ENCODE data around the gene SPECC1.
A peak's percentile ranks its signal among the peaks of the same experiment; 100 is the strongest.

SPECC1 gene

GRCh38 chr17:20122254-20122879, 113.2 kb downstream of the SPECC1 start:
- peaks cover 0 to 24% (median 11%) of the 10 kb centered on the region in 5 donors for H3K4me1 ChIP-seq (ENCODE audit: control insufficient read depth in 5 of 5, insufficient read depth in 5 of 5, low read length in 5 of 5)
- H3K27me3 ChIP-seq (ENCODE audit: control insufficient read depth in 5 of 5, insufficient read depth in 4 of 5, low read length in 5 of 5), result no peaks in the 10 kb centered on the region
- H3K4me3 ChIP-seq (ENCODE audit: low read depth in 1 of 5, low read length in 5 of 5), result no peak overlapping the region
- H3K36me3 ChIP-seq (ENCODE audit: control insufficient read depth in 5 of 5, insufficient read depth in 5 of 5, low read length in 5 of 5), result peaks cover 0 to 4% (median 0%) of the 10 kb centered on the region in 5 donors
- H3K9me3 ChIP-seq (ENCODE audit: control insufficient read depth in 5 of 5, low read length in 5 of 5), result no peaks in the 10 kb centered on the region
- peak overlapping the region in 1 of 5 donors; percentile 4 for H3K9ac ChIP-seq (ENCODE audit: low read length in 5 of 5)
- H3K27ac ChIP-seq (ENCODE audit: low read depth, low read length), result no peak overlapping the region

GRCh38 chr17:20123209-20123608, 114.0 kb downstream of the SPECC1 start:
- H3K9me3 ChIP-seq (ENCODE audit: control insufficient read depth in 5 of 5, low read length in 5 of 5), result no peaks in the 10 kb centered on the region
- no peak overlapping the region for H3K9ac ChIP-seq (ENCODE audit: low read length in 5 of 5)
- peaks cover 0 to 4% (median 0%) of the 10 kb centered on the region in 5 donors for H3K36me3 ChIP-seq (ENCODE audit: control insufficient read depth in 5 of 5, insufficient read depth in 5 of 5, low read length in 5 of 5)
- no peak overlapping the region for H3K27ac ChIP-seq (ENCODE audit: low read depth, low read length)
- no peak overlapping the region for H3K4me3 ChIP-seq (ENCODE audit: low read depth in 1 of 5, low read length in 5 of 5)
- H3K27me3 ChIP-seq (ENCODE audit: control insufficient read depth in 5 of 5, insufficient read depth in 4 of 5, low read length in 5 of 5), result no peaks in the 10 kb centered on the region
- peaks cover 0 to 24% (median 11%) of the 10 kb centered on the region in 5 donors for H3K4me1 ChIP-seq (ENCODE audit: control insufficient read depth in 5 of 5, insufficient read depth in 5 of 5, low read length in 5 of 5)

GRCh38 chr17:20125724-20126123, 116.6 kb downstream of the SPECC1 start:
- no peaks in the 10 kb centered on the region for H3K27me3 ChIP-seq (ENCODE audit: control insufficient read depth in 5 of 5, insufficient read depth in 4 of 5, low read length in 5 of 5)
- H3K27ac ChIP-seq (ENCODE audit: low read depth, low read length), result no peak overlapping the region
- H3K4me3 ChIP-seq (ENCODE audit: low read depth in 1 of 5, low read length in 5 of 5), result no peak overlapping the region
- no peak overlapping the region for H3K9ac ChIP-seq (ENCODE audit: low read length in 5 of 5)
- no peaks in the 10 kb centered on the region for H3K9me3 ChIP-seq (ENCODE audit: control insufficient read depth in 5 of 5, low read length in 5 of 5)
- peaks cover 0 to 23% (median 11%) of the 10 kb centered on the region in 5 donors for H3K4me1 ChIP-seq (ENCODE audit: control insufficient read depth in 5 of 5, insufficient read depth in 5 of 5, low read length in 5 of 5)
- H3K36me3 ChIP-seq (ENCODE audit: control insufficient read depth in 5 of 5, insufficient read depth in 5 of 5, low read length in 5 of 5), result peaks cover 0 to 4% (median 0%) of the 10 kb centered on the region in 5 donors

- H3K9ac ChIP-seq (ENCODE audit: low read length in 5 of 5), result no peak overlapping the region
Observed at GRCh38 chr17:20127360-20128035, 118.3 kb downstream of the SPECC1 start.

GRCh38 chr17:20128036-20128667, 119.0 kb downstream of the SPECC1 start:
- Histone ChIP-seq H3K4me1 (ENCODE audit: control insufficient read depth in 5 of 5, insufficient read depth in 5 of 5, low read length in 5 of 5) (peaks cover 0 to 10% (median 3%) of the 10 kb centered on the region in 5 donors), H3K9ac (ENCODE audit: low read length in 5 of 5) (no peak overlapping the region), H3K4me3 (ENCODE audit: low read depth in 1 of 5, low read length in 5 of 5) (no peak overlapping the region), H3K27ac (ENCODE audit: low read depth, low read length) (no peak overlapping the region), H3K27me3 (ENCODE audit: control insufficient read depth in 5 of 5, insufficient read depth in 4 of 5, low read length in 5 of 5) (no peaks in the 10 kb centered on the region), H3K9me3 (ENCODE audit: control insufficient read depth in 5 of 5, low read length in 5 of 5) (peaks cover 0 to 4% (median 0%) of the 10 kb centered on the region in 5 donors), H3K36me3 (ENCODE audit: control insufficient read depth in 5 of 5, insufficient read depth in 5 of 5, low read length in 5 of 5) (peaks cover 0 to 4% (median 3%) of the 10 kb centered on the region in 5 donors)

More at GRCh38 chr17:20127360-20128035, 118.3 kb downstream of the SPECC1 start:
- peaks cover 0 to 4% (median 0%) of the 10 kb centered on the region in 5 donors for H3K9me3 ChIP-seq (ENCODE audit: control insufficient read depth in 5 of 5, low read length in 5 of 5)
- no peaks in the 10 kb centered on the region for H3K27me3 ChIP-seq (ENCODE audit: control insufficient read depth in 5 of 5, insufficient read depth in 4 of 5, low read length in 5 of 5)
- peaks cover 0 to 4% (median 3%) of the 10 kb centered on the region in 5 donors for H3K36me3 ChIP-seq (ENCODE audit: control insufficient read depth in 5 of 5, insufficient read depth in 5 of 5, low read length in 5 of 5)
- no peak overlapping the region for H3K27ac ChIP-seq (ENCODE audit: low read depth, low read length)
- H3K4me3 ChIP-seq (ENCODE audit: low read depth in 1 of 5, low read length in 5 of 5), result no peak overlapping the region
- H3K4me1 ChIP-seq (ENCODE audit: control insufficient read depth in 5 of 5, insufficient read depth in 5 of 5, low read length in 5 of 5), result peaks cover 0 to 12% (median 4%) of the 10 kb centered on the region in 5 donors

GRCh38 chr17:20133517-20133916, 124.4 kb downstream of the SPECC1 start:
- H3K9me3 ChIP-seq (ENCODE audit: control insufficient read depth in 5 of 5, low read length in 5 of 5), result peaks cover 0 to 4% (median 0%) of the 10 kb centered on the region in 5 donors

GRCh38 chr17:20141198-20141972, 132.2 kb downstream of the SPECC1 start:
- no peak overlapping the region for H3K27ac ChIP-seq (ENCODE audit: low read depth, low read length)
- H3K4me1 ChIP-seq (ENCODE audit: control insufficient read depth in 5 of 5, insufficient read depth in 5 of 5, low read length in 5 of 5), result peaks cover 0 to 4% (median 0%) of the 10 kb centered on the region in 5 donors
- H3K36me3 ChIP-seq (ENCODE audit: control insufficient read depth in 5 of 5, insufficient read depth in 5 of 5, low read length in 5 of 5), result peaks cover 0 to 5% (median 0%) of the 10 kb centered on the region in 5 donors
- no peaks in the 10 kb centered on the region for H3K27me3 ChIP-seq (ENCODE audit: control insufficient read depth in 5 of 5, insufficient read depth in 4 of 5, low read length in 5 of 5)
- no peak overlapping the region for H3K4me3 ChIP-seq (ENCODE audit: low read depth in 1 of 5, low read length in 5 of 5)
- no peaks in the 10 kb centered on the region for H3K9me3 ChIP-seq (ENCODE audit: control insufficient read depth in 5 of 5, low read length in 5 of 5)
- peak overlapping the region in 1 of 5 donors; percentile 17 for H3K9ac ChIP-seq (ENCODE audit: low read length in 5 of 5)

More at GRCh38 chr17:20133517-20133916, 124.4 kb downstream of the SPECC1 start:
- Histone ChIP-seq H3K27ac (ENCODE audit: low read depth, low read length) (no peak overlapping the region), H3K4me3 (ENCODE audit: low read depth in 1 of 5, low read length in 5 of 5) (no peak overlapping the region), H3K4me1 (ENCODE audit: control insufficient read depth in 5 of 5, insufficient read depth in 5 of 5, low read length in 5 of 5) (no peaks in the 10 kb centered on the region), H3K27me3 (ENCODE audit: control insufficient read depth in 5 of 5, insufficient read depth in 4 of 5, low read length in 5 of 5) (no peaks in the 10 kb centered on the region), H3K9ac (ENCODE audit: low read length in 5 of 5) (no peak overlapping the region), H3K36me3 (ENCODE audit: control insufficient read depth in 5 of 5, insufficient read depth in 5 of 5, low read length in 5 of 5) (peaks cover 0 to 8% (median 4%) of the 10 kb centered on the region in 5 donors)

GRCh38 chr17:20142268-20142667, 133.1 kb downstream of the SPECC1 start:
- peaks cover 0 to 5% (median 0%) of the 10 kb centered on the region in 5 donors for H3K36me3 ChIP-seq (ENCODE audit: control insufficient read depth in 5 of 5, insufficient read depth in 5 of 5, low read length in 5 of 5)
- H3K4me3 ChIP-seq (ENCODE audit: low read depth in 1 of 5, low read length in 5 of 5), result no peak overlapping the region
- H3K9ac ChIP-seq (ENCODE audit: low read length in 5 of 5), result no peak overlapping the region
- H3K27me3 ChIP-seq (ENCODE audit: control insufficient read depth in 5 of 5, insufficient read depth in 4 of 5, low read length in 5 of 5), result no peaks in the 10 kb centered on the region
- H3K4me1 ChIP-seq (ENCODE audit: control insufficient read depth in 5 of 5, insufficient read depth in 5 of 5, low read length in 5 of 5), result peaks cover 0 to 4% (median 0%) of the 10 kb centered on the region in 5 donors
- no peaks in the 10 kb centered on the region for H3K9me3 ChIP-seq (ENCODE audit: control insufficient read depth in 5 of 5, low read length in 5 of 5)
- no peak overlapping the region for H3K27ac ChIP-seq (ENCODE audit: low read depth, low read length)

GRCh38 chr17:20143740-20144139, 134.6 kb downstream of the SPECC1 start:
- peaks cover 0 to 4% (median 0%) of the 10 kb centered on the region in 5 donors for H3K4me1 ChIP-seq (ENCODE audit: control insufficient read depth in 5 of 5, insufficient read depth in 5 of 5, low read length in 5 of 5)
- no peak overlapping the region for H3K27ac ChIP-seq (ENCODE audit: low read depth, low read length)
- H3K9me3 ChIP-seq (ENCODE audit: control insufficient read depth in 5 of 5, low read length in 5 of 5), result no peaks in the 10 kb centered on the region
- no peak overlapping the region for H3K4me3 ChIP-seq (ENCODE audit: low read depth in 1 of 5, low read length in 5 of 5)
- no peak overlapping the region for H3K9ac ChIP-seq (ENCODE audit: low read length in 5 of 5)
- peaks cover 0 to 5% (median 0%) of the 10 kb centered on the region in 5 donors for H3K36me3 ChIP-seq (ENCODE audit: control insufficient read depth in 5 of 5, insufficient read depth in 5 of 5, low read length in 5 of 5)
- H3K27me3 ChIP-seq (ENCODE audit: control insufficient read depth in 5 of 5, insufficient read depth in 4 of 5, low read length in 5 of 5), result no peaks in the 10 kb centered on the region

Measured in subcutaneous abdominal adipose tissue (tissue), 5 donors.